HepG2 (cell line): ENCODE data around the gene HSPA13. TPM values are rescaled to one million over a fixed set of nuclear protein-coding genes. Genes with fewer than 3 reads are reported as not detected.

Source experiments
- ELF3 ChIP-seq: IDR thresholded peaks from 2 replicates; pipeline ENCODE4 v1.6.1; 2016; ENCODE audit warnings: missing genetic modification reagents, missing compliant biosample characterization
- NKX3-1 ChIP-seq: sonication (generic); formaldehyde crosslinking; IDR thresholded peaks from 2 replicates; pipeline ENCODE4 v1.5.0; 2020; ENCODE audit warnings: missing genetic modification reagents
- PBX3 ChIP-seq: sonication (generic); formaldehyde crosslinking; IDR thresholded peaks from 2 replicates; pipeline ENCODE4 v1.8.1; 2023; ENCODE audit warnings: missing genetic modification reagents, inconsistent platforms, borderline replicate concordance
- PTBP1 ChIP-seq: fragments of 200-400 bp; formaldehyde crosslinking; IDR thresholded peaks from 2 replicates; pipeline ENCODE4 v1.6.1; 2018; ENCODE audit warnings: low read length, low read depth; ENCODE audit not compliant: poor library complexity, severe bottlenecking
- RAD21 ChIP-seq: fragments of 450-650 bp; formaldehyde crosslinking; IDR thresholded peaks from 2 replicates; pipeline ENCODE4 v1.5.0; 2020; ENCODE audit warnings: mild to moderate bottlenecking
- RFXANK ChIP-seq: IDR thresholded peaks from 2 replicates; pipeline ENCODE4 v1.6.1; 2016
- SMAD9 ChIP-seq: sonication (generic); formaldehyde crosslinking; IDR thresholded peaks from 2 replicates; pipeline ENCODE4 v1.5.1; 2020; ENCODE audit warnings: mild to moderate bottlenecking, missing genetic modification reagents
- ZNF292 ChIP-seq: sonication (generic); formaldehyde crosslinking; IDR thresholded peaks from 2 replicates; pipeline ENCODE4 v1.8.1; 2022; ENCODE audit warnings: mild to moderate bottlenecking, low read depth, missing genetic modification reagents, borderline replicate concordance
- ZNF333 ChIP-seq: sonication (generic); formaldehyde crosslinking; IDR thresholded peaks from 2 replicates; pipeline ENCODE4 v1.4.0; 2020; ENCODE audit warnings: mild to moderate bottlenecking, missing genetic modification reagents, borderline replicate concordance
- ZNF839 ChIP-seq: sonication (generic); formaldehyde crosslinking; IDR thresholded peaks from 2 replicates; pipeline ENCODE4 v1.4.0; 2020; ENCODE audit warnings: missing genetic modification reagents, mild to moderate bottlenecking, borderline replicate concordance
- polyA plus RNA-seq, 8 experiments: library from polyadenylated mRNA; depleted of rRNA in 3 of 8; stranded (reverse) in 7 of 8; unstranded in 1 of 8; fragments of >200 nt; fragmentation: Illumina TruSeq in 4 of 8; extraction: Trizol in 4 of 8; gene quantifications; 2 replicates each; pipeline versions ENCODE4 v1.2.1 to v1.2.3, GENCODE V29; 2011 to 2016; ENCODE audit warnings: low read depth in 4 of 8, missing spikeins in 1 of 8, mixed read lengths in 1 of 8; ENCODE audit not compliant: insufficient read depth in 1 of 8
- total RNA-seq, 5 experiments: library from RNA; depleted of rRNA; stranded (reverse); fragments of >200 nt; fragmentation: Illumina TruSeq; extraction: Trizol; gene quantifications; 2 replicates each; pipeline ENCODE4 v1.2.3, GENCODE V29; 2016; ENCODE audit warnings: low read depth in 1 of 5
- TF ChIP-seq, protein P1 (sequence below): sonication (generic); formaldehyde crosslinking; IDR thresholded peaks from 2 replicates; pipeline ENCODE4 v1.5.0; 2020; ENCODE audit warnings: mild to moderate bottlenecking, missing genetic modification reagents

HSPA13 gene
- total and polyA plus RNA-seq, 2 of the 13 experiments (the other 11 are each of a cell fraction or from before 2014, with no cell fraction given): 21.2 to 28.4 TPM

- TF ChIP-seq SMAD9 (no peak), ZNF839 (CRISPR knock-in tag) (no peak), NKX3-1 (no peak), ZNF292 (CRISPR knock-in tag) (no peak), PTBP1 (no peak), PBX3 (CRISPR knock-in tag) (no peak), RAD21 (CRISPR knock-in tag) (0 out of 2 replicates have a peak, but pooled peaks have one; percentile 16), RFXANK (CRISPR knock-in tag) (no peak), ZNF333 (CRISPR knock-in tag) (no peak), ELF3 (CRISPR knock-in tag) (no peak)
- TF ChIP-seq, protein P1, sequence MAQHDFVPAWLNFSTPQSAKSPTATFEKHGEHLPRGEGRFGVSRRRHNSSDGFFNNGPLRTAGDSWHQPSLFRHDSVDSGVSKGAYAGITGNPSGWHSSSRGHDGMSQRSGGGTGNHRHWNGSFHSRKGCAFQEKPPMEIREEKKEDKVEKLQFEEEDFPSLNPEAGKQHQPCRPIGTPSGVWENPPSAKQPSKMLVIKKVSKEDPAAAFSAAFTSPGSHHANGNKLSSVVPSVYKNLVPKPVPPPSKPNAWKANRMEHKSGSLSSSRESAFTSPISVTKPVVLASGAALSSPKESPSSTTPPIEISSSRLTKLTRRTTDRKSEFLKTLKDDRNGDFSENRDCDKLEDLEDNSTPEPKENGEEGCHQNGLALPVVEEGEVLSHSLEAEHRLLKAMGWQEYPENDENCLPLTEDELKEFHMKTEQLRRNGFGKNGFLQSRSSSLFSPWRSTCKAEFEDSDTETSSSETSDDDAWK (CRISPR knock-in tag): no peak
These were observed at the start of gene HSPA13 (continued) for GRCh38 chr21:14382835-14383595.
